ENCODE data around the gene NCBP1. TPM values are rescaled to one million over a fixed set of nuclear protein-coding genes. Genes with fewer than 3 reads are reported as not detected.
"Not testable (repeated sequence)": the region's sequence is repeated elsewhere in the genome, so short reads cannot be mapped to it uniquely, and the experiment has no call there.

Gene NCBP1
- polyA plus RNA-seq, 4 donors: 41.2 to 45.3 (median 44.3) TPM

DNA sequence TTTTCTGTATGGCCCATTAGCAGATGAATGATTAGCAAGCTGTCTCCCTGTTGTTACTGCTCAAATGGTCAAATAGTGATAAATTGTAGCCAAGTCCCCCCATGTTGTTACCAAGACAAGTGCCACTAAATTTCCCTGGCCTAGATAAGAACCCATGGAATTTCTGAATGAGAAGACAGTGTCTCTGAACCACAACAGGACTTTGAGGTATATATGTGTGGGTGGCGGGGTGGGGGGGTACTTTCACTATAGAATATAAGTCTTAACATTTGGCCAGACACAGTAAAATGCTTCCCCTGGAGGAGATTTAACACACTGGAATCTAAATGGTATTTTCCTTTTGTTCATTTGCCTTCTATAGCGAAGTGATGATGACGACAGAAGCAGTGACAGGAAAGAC lies 34.9 kb downstream of the NCBP1 start:
- DNase-seq (ENCODE audit: low read depth in 4 of 4, low spot score in 3 of 4): no peak

DNA sequence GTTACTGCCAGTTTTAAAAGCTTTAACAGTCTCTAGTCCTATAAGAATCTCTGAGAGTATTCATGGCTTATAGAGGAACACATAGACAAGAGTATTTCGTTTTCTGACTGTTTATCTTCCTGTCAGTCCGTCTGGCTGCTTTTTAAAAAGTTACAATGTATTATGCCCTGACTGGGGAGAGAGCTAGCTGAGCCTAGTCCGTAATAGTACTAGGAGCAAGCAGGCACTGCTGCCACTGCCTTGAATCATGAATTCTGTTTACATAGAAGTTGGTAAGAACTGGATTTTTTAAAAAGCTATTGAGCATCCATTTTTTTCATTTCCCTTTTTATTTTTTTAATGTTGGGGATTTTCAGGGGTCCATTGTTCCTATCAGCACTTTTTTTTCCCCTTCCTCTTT lies 37.0 kb downstream of the NCBP1 start:
- no peak for DNase-seq (ENCODE audit: low read depth in 4 of 4, low spot score in 3 of 4)

- no peak for DNase-seq (ENCODE audit: low read depth in 4 of 4, low spot score in 3 of 4)
Observed at GRCh38 chr9:97672403-97672802, 38.8 kb downstream of the NCBP1 start.

GRCh38 chr9:97673922-97674321 lies 40.3 kb downstream of the NCBP1 start:
- DNase-seq (ENCODE audit: low read depth in 4 of 4, low spot score in 3 of 4): no peak

DNA sequence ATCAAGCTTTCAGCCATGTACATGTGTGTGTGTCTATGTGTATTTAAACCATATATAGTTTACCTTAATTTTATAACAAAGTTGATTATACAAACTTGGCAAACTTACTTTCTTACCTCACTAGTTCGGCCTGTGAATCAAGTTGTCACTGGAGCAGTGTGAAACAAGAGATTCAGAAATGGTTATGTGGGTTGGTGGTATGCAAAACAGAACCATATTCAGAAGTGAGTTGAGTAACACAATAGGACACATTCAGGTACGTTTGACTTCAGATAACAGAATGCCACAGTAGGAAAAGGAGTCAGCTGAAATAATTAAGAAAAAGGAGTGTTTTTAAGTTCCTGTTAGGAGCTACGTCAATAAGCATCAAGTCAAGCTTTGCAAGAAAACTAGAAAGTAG lies 42.0 kb downstream of the NCBP1 start:
- no peak for DNase-seq (ENCODE audit: low read depth in 4 of 4, low spot score in 3 of 4)

GRCh38 chr9:97682242-97682641 lies 48.6 kb downstream of the NCBP1 start:
- DNase-seq (ENCODE audit: low read depth in 4 of 4, low spot score in 3 of 4): no peak

- DNase-seq (ENCODE audit: low read depth in 4 of 4, low spot score in 3 of 4): no peak
Observed at GRCh38 chr9:97688654-97689053, 55.0 kb downstream of the NCBP1 start.

DNA sequence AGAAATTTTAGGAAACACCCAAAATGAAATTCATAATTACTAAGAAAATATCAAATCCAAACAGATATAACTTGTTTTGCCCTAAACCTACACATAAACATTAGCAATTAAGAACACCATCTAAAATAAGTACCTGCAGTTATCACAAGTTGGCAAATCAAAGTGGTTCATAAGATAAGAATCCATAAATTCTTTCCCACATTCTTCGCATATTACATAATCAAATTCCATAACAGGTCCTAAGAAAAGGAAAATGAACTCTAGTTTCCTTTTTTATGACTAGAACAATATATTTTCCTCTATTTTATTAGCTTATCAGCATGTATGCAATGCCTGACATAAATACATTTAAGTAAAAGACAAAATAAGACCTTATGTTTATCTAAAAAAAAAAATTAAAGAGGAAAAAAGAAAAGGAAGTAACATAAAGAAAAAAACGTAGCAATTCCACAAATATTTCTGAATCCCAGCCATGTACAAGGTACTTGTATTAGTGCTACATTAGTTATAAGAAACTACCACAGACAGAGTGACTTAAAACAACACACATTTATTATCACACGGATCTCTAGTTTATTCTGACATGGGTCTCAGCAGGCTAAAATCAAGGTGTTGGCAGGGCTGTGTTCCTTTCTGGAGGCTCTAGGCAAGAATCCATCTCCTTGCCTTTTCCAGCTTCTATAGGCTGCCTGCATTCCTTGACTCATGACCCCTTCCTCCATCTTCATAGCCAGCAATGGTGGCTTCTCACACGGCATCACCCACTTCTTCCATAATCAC lies 56.0 kb downstream of the NCBP1 start:
- DNase-seq (ENCODE audit: low read depth in 4 of 4, low spot score in 3 of 4): no peak

DNA sequence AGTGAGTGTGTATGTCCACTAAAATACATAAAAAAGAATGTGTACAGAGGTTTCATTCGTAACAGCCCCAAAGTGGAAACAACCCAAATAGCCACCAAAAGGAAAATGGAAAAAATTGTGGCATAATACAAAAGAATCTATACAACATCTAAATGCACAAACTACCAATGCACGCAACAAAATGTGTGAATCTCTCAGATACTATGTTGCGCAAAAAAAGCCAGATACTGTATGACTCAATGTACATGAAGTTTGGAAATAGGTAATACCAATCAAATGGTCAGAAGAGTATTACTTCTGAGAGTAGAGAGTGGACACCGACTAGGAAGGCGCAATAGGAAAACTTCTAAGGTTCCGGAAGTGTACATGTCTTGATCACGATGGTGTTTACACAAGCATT lies 61.1 kb downstream of the NCBP1 start:
- DNase-seq (ENCODE audit: low read depth in 4 of 4, low spot score in 3 of 4): no peak

DNA sequence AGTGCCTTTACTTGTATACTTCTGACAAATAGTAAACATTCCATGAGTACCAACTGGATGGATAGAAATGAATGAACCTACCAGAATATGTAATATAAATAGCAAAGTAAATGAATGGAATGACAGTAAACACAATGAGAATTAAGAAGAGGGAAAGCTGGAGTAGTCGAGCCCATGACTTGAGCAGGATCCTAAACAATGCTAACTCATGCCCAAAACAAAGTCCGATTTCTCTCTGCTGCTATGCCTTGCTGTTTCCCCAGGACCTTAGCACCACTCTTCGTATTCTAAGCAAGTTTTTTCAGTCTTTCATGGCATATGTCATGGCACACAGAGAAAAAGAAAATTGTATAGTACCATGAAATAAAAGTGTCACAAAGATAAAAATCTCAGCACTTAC lies 61.8 kb downstream of the NCBP1 start:
- no peak for DNase-seq (ENCODE audit: low read depth in 4 of 4, low spot score in 3 of 4)

- no peak for DNase-seq (ENCODE audit: low read depth in 4 of 4, low spot score in 3 of 4)
Observed at GRCh38 chr9:97695995-97696802, 62.6 kb downstream of the NCBP1 start.

DNA sequence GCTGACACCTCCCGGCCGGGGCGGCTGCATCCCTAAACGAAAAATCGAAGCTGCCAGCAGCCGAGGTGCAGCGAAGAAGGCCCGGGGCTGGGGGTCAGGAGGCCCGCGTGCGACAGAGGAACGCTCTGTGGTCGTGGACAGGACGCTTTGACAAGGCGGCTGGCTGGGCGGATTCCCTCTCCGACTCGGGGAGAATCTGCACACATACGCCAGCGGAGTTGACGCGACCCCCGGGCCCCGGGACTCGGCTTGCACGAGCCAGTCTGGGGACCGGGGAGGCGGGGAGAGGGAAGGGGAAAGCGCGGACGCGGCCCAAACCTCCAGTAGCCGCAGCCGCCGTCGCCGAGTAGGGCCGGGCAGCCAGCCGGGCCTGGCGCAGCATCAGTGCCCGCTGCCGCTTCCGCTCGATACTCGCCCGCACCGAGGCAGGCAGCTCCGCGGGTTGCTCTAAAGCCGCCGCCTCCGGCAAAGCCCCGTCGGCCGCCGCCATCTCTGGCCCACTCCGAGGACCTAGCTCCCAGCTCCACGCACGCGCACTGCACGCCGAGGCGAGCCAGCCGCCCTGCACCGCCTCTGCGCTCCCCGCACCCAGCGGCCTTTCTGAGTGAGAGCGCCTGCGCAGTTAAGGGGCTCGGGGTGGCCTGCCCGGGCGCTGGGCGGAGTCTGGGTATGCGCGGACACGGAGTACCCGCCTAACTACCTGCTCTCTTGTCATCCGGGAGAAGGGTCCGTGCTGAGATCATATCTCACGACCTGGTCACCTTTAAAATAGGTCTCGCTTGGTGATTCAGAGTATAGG lies 63.4 kb downstream of the NCBP1 start, which contains the start of gene XPA:
TSS of gene XPA (minus strand) at position 538 of the 799 bp plus-strand sequence. CDS start at position 490, 48 bp downstream.
- peak; percentile 88 to 94 (median 91) for DNase-seq (ENCODE audit: low read depth in 4 of 4, low spot score in 3 of 4)

DNA sequence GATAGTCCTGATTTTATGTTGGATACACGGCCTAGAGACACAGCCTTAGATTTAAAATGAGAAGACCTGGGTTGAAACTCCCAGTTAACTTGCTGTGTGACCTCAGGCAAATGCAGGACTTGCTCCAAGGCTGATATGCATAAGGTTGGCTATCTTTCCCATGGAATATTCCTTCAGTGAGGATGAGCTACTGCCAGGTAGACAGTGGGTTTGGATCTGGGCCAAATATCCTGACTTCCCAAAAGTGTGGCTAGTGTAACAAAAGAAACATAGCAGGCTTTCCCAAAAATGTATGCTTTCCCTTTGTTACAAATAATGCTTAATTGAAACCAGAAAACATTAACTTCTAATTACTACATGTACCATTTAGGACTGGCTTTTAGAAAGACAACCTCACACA lies 64.2 kb downstream of the NCBP1 start:
- DNase-seq (ENCODE audit: low read depth in 4 of 4, low spot score in 3 of 4): no peak

DNA sequence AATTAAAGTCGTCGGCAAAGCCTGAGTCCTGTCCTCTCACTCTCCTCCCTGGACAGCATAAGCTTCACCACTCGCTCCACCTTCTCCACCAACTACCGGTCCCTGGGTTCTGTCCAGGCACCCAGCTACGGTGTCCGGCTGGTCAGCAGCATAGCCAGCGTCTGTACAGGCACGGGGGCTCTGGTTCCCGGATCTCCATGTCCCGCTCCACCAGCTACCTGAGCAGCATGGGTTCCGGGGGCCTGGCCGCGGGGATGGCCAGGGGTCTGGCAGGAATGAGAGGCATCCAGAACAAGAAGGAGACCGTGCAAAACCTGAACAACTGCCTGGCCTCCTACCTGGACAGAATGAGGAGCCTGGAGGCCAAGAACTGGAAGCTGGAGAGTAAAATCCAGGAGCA lies 65.2 kb downstream of the NCBP1 start:
- DNase-seq (ENCODE audit: low read depth in 4 of 4, low spot score in 3 of 4): no peak

DNA sequence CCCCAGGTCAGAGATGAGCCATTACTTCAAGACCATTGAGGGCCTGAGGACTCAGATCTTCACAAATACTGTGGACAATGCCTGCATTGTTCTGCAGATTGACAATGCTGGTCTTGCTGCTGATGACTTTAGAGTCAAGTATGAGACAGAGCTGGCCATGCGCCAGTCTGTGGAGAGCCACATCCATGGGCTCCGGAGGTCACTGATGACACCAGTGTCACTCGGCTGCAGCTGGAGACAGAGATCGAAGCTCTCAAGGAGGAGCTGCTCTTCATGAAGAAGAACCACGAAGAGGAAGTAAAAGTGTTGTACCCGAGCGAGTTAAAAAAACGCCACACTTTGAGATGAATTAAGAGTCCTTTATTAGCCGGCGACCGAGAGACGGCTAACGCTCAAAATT lies 65.7 kb downstream of the NCBP1 start:
- DNase-seq (ENCODE audit: low read depth in 4 of 4, low spot score in 3 of 4): not testable (repeated sequence)

DNA sequence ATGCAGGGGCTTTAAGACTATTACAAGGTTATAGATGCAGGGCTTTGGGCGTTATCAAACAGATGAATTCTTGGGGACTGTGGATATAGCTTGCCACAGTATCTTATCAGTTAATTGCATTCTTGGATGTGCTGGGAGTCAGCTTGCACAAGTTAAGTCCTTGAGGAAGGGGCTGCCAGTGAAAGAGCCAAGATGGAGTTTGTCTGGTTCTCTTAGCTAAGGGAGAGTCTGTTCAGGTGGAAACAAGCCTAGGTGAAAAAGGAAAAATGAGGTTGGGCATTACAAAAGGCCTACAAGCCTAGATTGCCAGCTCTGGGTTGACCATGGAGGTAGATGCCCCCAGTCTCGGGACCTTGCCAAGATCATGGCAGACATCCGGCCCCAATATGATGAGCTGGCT lies 66.2 kb downstream of the NCBP1 start:
- DNase-seq (ENCODE audit: low read depth in 4 of 4, low spot score in 3 of 4): not testable (repeated sequence)

- no peak for DNase-seq (ENCODE audit: low read depth in 4 of 4, low spot score in 3 of 4)
Observed at GRCh38 chr9:97703437-97704344, 70.1 kb downstream of the NCBP1 start.

DNA sequence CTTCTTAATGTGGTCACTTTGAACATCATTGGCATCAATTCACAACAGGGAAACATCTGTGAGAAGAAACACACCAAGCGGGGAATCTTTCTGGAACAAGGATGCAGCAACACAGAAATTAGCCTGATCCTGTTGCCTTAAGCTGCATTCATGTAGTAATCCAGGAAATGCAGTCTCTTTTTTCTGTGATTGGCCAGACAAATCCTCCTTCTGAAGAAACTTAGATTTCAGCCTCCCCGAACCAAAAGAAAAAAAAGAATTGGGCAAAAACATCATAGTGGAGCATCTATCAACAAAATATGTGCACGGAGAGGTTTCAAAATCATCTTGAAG lies 70.7 kb downstream of the NCBP1 start:
- no peak for DNase-seq (ENCODE audit: low read depth in 4 of 4, low spot score in 3 of 4)

DNA sequence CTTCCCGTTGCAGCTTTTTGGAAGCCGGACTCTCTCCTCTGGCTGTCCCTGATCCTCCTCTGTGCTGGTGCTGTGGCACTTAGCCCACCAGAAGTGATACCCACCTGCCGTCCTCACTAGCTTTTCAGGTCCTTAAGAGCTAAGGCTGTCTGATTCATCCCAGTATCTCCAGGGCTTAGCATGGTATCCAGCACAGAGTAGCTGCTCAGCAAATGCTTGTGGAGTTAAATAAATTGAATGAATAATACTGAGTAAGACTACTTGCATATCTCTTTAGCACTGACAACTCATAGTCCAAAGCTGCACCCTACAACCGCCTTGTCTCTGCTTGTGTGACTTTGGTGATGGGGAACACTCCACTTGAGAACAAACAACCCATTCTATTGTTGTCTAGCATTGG lies 71.2 kb downstream of the NCBP1 start:
- no peak for DNase-seq (ENCODE audit: low read depth in 4 of 4, low spot score in 3 of 4)

DNA sequence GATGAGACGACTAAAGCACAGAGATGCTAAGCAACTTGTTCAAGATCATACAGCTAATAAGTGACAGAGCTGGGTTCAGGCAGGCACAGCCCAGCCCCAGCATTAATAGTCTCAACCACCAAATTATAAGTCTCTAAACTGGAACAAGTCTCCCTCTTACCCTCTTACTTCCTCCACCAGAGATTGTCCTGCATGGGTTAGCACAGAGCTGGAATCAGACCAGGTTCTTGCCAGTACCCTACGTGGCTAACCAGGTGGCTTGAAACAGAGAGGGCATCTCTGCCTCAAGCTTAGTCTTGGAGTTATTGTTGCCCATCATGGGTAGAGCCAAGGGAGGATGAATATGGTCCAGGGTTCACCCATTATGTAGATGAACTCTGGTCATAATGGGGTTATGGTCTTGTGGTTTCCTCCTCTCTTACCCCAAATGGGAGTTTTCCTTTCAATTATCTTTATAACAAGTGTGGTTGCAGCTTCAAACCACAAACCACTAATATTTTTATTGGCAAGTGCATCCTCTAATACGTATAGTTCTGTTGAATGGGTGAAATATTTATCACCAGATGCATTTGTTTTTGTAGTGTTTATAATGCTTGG lies 71.8 kb downstream of the NCBP1 start:
- no peak for DNase-seq (ENCODE audit: low read depth in 4 of 4, low spot score in 3 of 4)
